ENCODE measurements around the gene FBXO46. TPM values are rescaled to one million over a fixed set of nuclear protein-coding genes. Genes with fewer than 3 reads are reported as not detected.
"Not testable (repeated sequence)": the region's sequence is repeated elsewhere in the genome, so short reads cannot be mapped to it uniquely, and the experiment has no call there.

Gene FBXO46
- total RNA-seq, 2 experiments from 2014 or later, result 27.5 to 32.2 TPM

- no peak for TF ChIP-seq EZH2phosphoT487 (IDR thresholded peaks at IDR 0.05; ENCODE audit: borderline replicate concordance, low read depth, low read length)
- 0 out of 2 replicates have a peak, but pooled peaks have one; percentile 33 for TF ChIP-seq CTCF (conservative IDR thresholded peaks at IDR 0.05; ENCODE audit: low read length)
- H4K20me1 ChIP-seq (ENCODE audit: insufficient read depth, low read length), result peaks cover 5% of the 10 kb centered on the region; the same call in 1 of the 2 replicates
- intact Hi-C loops (cut with micrococcal nuclease; ENCODE audit: unreplicated experiment), result no loop called here
- no peak overlapping the region for H3K27ac ChIP-seq (ENCODE audit: low read depth, low read length, poor library complexity, severe bottlenecking)
- ChIA-PET POLR2A (interaction anchor here (1.0 kb wide), 1 partner anchor 17 kb away, joined by 3 read pairs; no protein-coding TSS in a partner anchor), CTCF (ENCODE audit: unreplicated experiment) (no interaction called here)
- H3K9me3 ChIP-seq (ENCODE audit: low read length), result no peaks in the 10 kb centered on the region
- peaks cover 65% of the 10 kb centered on the region for H3K36me3 ChIP-seq (ENCODE audit: insufficient read depth, low read length)
- H3K9me2 ChIP-seq (ENCODE audit: insufficient read depth, low read length), result no peaks in the 10 kb centered on the region
- no peak overlapping the region for H2AFZ ChIP-seq (ENCODE audit: low read length)
- peaks cover 8% of the 10 kb centered on the region for H3K4me1 ChIP-seq (ENCODE audit: insufficient read depth, low read length, poor library complexity, severe bottlenecking)
- no TSS peak for BruUV-seq (replicated peaks)
- peaks cover 27% of the 10 kb centered on the region for H3K79me2 ChIP-seq (ENCODE audit: insufficient read depth, low read depth, low read length)
- no peak overlapping the region for H3K4me2 ChIP-seq (ENCODE audit: low read length)
- no peak for DNase-seq (ENCODE audit: low spot score)
- H3K4me3 ChIP-seq (ENCODE audit: low read depth, low read length, poor library complexity, severe bottlenecking), result no peak overlapping the region
Observed at GRCh38 chr19:45687599-45687998, 43.1 kb downstream of the FBXO46 start.

- H3K4me2 ChIP-seq (ENCODE audit: low read length); BruUV-seq (replicated peaks); H3K4me3 ChIP-seq (ENCODE audit: low read depth, low read length, poor library complexity, severe bottlenecking); H4K20me1 ChIP-seq (ENCODE audit: insufficient read depth, low read length); CTCF ChIA-PET (ENCODE audit: unreplicated experiment); H3K9me2 ChIP-seq (ENCODE audit: insufficient read depth, low read length); H3K4me1 ChIP-seq (ENCODE audit: insufficient read depth, low read length, poor library complexity, severe bottlenecking); POLR2A ChIA-PET; intact Hi-C loops (cut with micrococcal nuclease; ENCODE audit: unreplicated experiment); DNase-seq (ENCODE audit: low spot score); H3K27ac ChIP-seq (ENCODE audit: low read depth, low read length, poor library complexity, severe bottlenecking); H2AFZ ChIP-seq (ENCODE audit: low read length); H3K9me3 ChIP-seq (ENCODE audit: low read length): not testable (repeated sequence)
- H3K79me2 ChIP-seq (ENCODE audit: insufficient read depth, low read depth, low read length), result peaks cover 11% of the 10 kb centered on the region
- peaks cover 65% of the 10 kb centered on the region for H3K36me3 ChIP-seq (ENCODE audit: insufficient read depth, low read length)
Observed at GRCh38 chr19:45685045-45685444, 45.7 kb downstream of the FBXO46 start.

- no TSS peak for BruUV-seq (replicated peaks)
- H2AFZ ChIP-seq (ENCODE audit: low read length), result no peak overlapping the region
- H3K4me1 ChIP-seq (ENCODE audit: insufficient read depth, low read length, poor library complexity, severe bottlenecking), result peaks cover 7% of the 10 kb centered on the region
- H3K79me2 ChIP-seq (ENCODE audit: insufficient read depth, low read depth, low read length), result no peaks in the 10 kb centered on the region
- H4K20me1 ChIP-seq (ENCODE audit: insufficient read depth, low read length), result no peaks in the 10 kb centered on the region
- ChIA-PET POLR2A (no interaction called here), CTCF (ENCODE audit: unreplicated experiment) (no interaction called here)
- peaks cover 47% of the 10 kb centered on the region for H3K36me3 ChIP-seq (ENCODE audit: insufficient read depth, low read length)
- no peaks in the 10 kb centered on the region for H3K9me2 ChIP-seq (ENCODE audit: insufficient read depth, low read length)
- H3K4me3 ChIP-seq (ENCODE audit: low read depth, low read length, poor library complexity, severe bottlenecking), result no peak overlapping the region
- intact Hi-C loops (cut with micrococcal nuclease; ENCODE audit: unreplicated experiment), result no loop called here
- H3K4me2 ChIP-seq (ENCODE audit: low read length), result no peak overlapping the region
- no peaks in the 10 kb centered on the region for H3K9me3 ChIP-seq (ENCODE audit: low read length)
- H3K27ac ChIP-seq (ENCODE audit: low read depth, low read length, poor library complexity, severe bottlenecking), result no peak overlapping the region
- TF ChIP-seq CTCF (conservative IDR thresholded peaks at IDR 0.05; ENCODE audit: low read length) (no peak), EZH2phosphoT487 (IDR thresholded peaks at IDR 0.05; ENCODE audit: borderline replicate concordance, low read depth, low read length) (no peak)
- DNase-seq (ENCODE audit: low spot score), result no peak
Observed at GRCh38 chr19:45682908-45683307, 47.8 kb downstream of the FBXO46 start.
